Measurements from ENCODE around the gene CREBBP.

CREBBP gene

GRCh38 chr16:3677994-3678393 lies 202.5 kb downstream of the CREBBP start:
- no peak overlapping the region for H3K27ac ChIP-seq (ENCODE audit: low read depth, low read length)
- H2AFZ ChIP-seq (ENCODE audit: insufficient read depth, low read length, poor library complexity): no peak overlapping the region
- H3K14ac ChIP-seq (ENCODE audit: low read length): no peak overlapping the region
- no peak overlapping the region for H3K18ac ChIP-seq (ENCODE audit: low read length)
- H2AK5ac ChIP-seq (ENCODE audit: low read length): no peak overlapping the region
- H3K4me3 ChIP-seq (ENCODE audit: low read depth, low read length): no peak overlapping the region
- H3K79me1 ChIP-seq (ENCODE audit: low read length): no peaks in the 10 kb centered on the region
- H4K91ac ChIP-seq (ENCODE audit: low read depth, low read length): no peak overlapping the region
- H3K23ac ChIP-seq (ENCODE audit: low read length): no peak overlapping the region
- no peaks in the 10 kb centered on the region for H3K79me2 ChIP-seq (ENCODE audit: control insufficient read depth, insufficient read depth, low read length, poor library complexity)
- no peak overlapping the region for H2BK120ac ChIP-seq (ENCODE audit: insufficient read depth, low read length, poor library complexity)
- H3K9ac ChIP-seq (ENCODE audit: low read length): no peak overlapping the region
- no peak overlapping the region for H2BK12ac ChIP-seq (ENCODE audit: low read length)
- no peak for DNase-seq
- H3K36me3 ChIP-seq (ENCODE audit: control insufficient read depth in 1 of 2, insufficient read depth in 2 of 2, low read length in 2 of 2): peaks cover 60 to 65% of the 10 kb centered on the region in 2 experiments
- no peaks in the 10 kb centered on the region for H3K9me3 ChIP-seq (ENCODE audit: insufficient read depth, low read depth, low read length)
- no peak overlapping the region for H4K8ac ChIP-seq (ENCODE audit: low read depth, low read length)
- H3K4me2 ChIP-seq (ENCODE audit: low read length): no peak overlapping the region
- no peaks in the 10 kb centered on the region for H3K27me3 ChIP-seq (ENCODE audit: insufficient read depth, low read length)
- WGBS (ENCODE audit: extremely low coverage, insufficient coverage, insufficient read length): no CpG with 5 or more reads among the region's 11 CpGs
- H3K4ac ChIP-seq (ENCODE audit: low read depth, low read length): no peak overlapping the region
- H3K4me1 ChIP-seq (ENCODE audit: control insufficient read depth in 1 of 2, insufficient read depth in 2 of 2, low read length in 2 of 2): peaks cover 6% of the 10 kb centered on the region in 2 experiments
- no peak overlapping the region for H2BK5ac ChIP-seq (ENCODE audit: low read depth, low read length, poor library complexity)
- no peak overlapping the region for H4K12ac ChIP-seq (ENCODE audit: low read depth, low read length)

GRCh38 chr16:3675601-3676130 lies 204.8 kb downstream of the CREBBP start:
- no peak overlapping the region for H3K4me2 ChIP-seq (ENCODE audit: low read length)
- no peak overlapping the region for H3K4me3 ChIP-seq (ENCODE audit: low read depth, low read length)
- WGBS (ENCODE audit: extremely low coverage, insufficient coverage, insufficient read length): no CpG with 5 or more reads among the region's 24 CpGs
- no peaks in the 10 kb centered on the region for H3K27me3 ChIP-seq (ENCODE audit: insufficient read depth, low read length)
- H2AK5ac ChIP-seq (ENCODE audit: low read length): no peak overlapping the region
- H2BK12ac ChIP-seq (ENCODE audit: low read length): no peak overlapping the region
- no peak overlapping the region for H4K8ac ChIP-seq (ENCODE audit: low read depth, low read length)
- no peak overlapping the region for H2BK120ac ChIP-seq (ENCODE audit: insufficient read depth, low read length, poor library complexity)
- H3K4me1 ChIP-seq (ENCODE audit: control insufficient read depth in 1 of 2, insufficient read depth in 2 of 2, low read length in 2 of 2): peaks cover 6% of the 10 kb centered on the region in 2 experiments
- no peak overlapping the region for H3K18ac ChIP-seq (ENCODE audit: low read length)
- no peaks in the 10 kb centered on the region for H3K79me1 ChIP-seq (ENCODE audit: low read length)
- no peak overlapping the region for H4K12ac ChIP-seq (ENCODE audit: low read depth, low read length)
- H3K9ac ChIP-seq (ENCODE audit: low read length): no peak overlapping the region
- H3K14ac ChIP-seq (ENCODE audit: low read length): no peak overlapping the region
- peaks cover 2% of the 10 kb centered on the region for H3K9me3 ChIP-seq (ENCODE audit: insufficient read depth, low read depth, low read length)
- peaks cover 63 to 70% of the 10 kb centered on the region in 2 experiments for H3K36me3 ChIP-seq (ENCODE audit: control insufficient read depth in 1 of 2, insufficient read depth in 2 of 2, low read length in 2 of 2)
- no peak overlapping the region for H3K27ac ChIP-seq (ENCODE audit: low read depth, low read length)
- H4K91ac ChIP-seq (ENCODE audit: low read depth, low read length): no peak overlapping the region
- H2AFZ ChIP-seq (ENCODE audit: insufficient read depth, low read length, poor library complexity): no peak overlapping the region
- H3K4ac ChIP-seq (ENCODE audit: low read depth, low read length): no peak overlapping the region
- no peak overlapping the region for H2BK5ac ChIP-seq (ENCODE audit: low read depth, low read length, poor library complexity)
- H3K23ac ChIP-seq (ENCODE audit: low read length): no peak overlapping the region
- DNase-seq: no peak
- no peaks in the 10 kb centered on the region for H3K79me2 ChIP-seq (ENCODE audit: control insufficient read depth, insufficient read depth, low read length, poor library complexity)
